GM12891 (cell line): Measurements from ENCODE around the gene GPR17.

Experiments used
- POLR2AphosphoS5 ChIP-seq: IDR thresholded peaks from 2 replicates; pipeline ENCODE4 v1.6.1; 2011; ENCODE audit warnings: low read depth, low read length, control low read depth
- TAF1 ChIP-seq: IDR thresholded peaks from 2 replicates; pipeline ENCODE4 v1.6.1; 2011; ENCODE audit warnings: low read depth, low read length, control low read depth

DNA sequence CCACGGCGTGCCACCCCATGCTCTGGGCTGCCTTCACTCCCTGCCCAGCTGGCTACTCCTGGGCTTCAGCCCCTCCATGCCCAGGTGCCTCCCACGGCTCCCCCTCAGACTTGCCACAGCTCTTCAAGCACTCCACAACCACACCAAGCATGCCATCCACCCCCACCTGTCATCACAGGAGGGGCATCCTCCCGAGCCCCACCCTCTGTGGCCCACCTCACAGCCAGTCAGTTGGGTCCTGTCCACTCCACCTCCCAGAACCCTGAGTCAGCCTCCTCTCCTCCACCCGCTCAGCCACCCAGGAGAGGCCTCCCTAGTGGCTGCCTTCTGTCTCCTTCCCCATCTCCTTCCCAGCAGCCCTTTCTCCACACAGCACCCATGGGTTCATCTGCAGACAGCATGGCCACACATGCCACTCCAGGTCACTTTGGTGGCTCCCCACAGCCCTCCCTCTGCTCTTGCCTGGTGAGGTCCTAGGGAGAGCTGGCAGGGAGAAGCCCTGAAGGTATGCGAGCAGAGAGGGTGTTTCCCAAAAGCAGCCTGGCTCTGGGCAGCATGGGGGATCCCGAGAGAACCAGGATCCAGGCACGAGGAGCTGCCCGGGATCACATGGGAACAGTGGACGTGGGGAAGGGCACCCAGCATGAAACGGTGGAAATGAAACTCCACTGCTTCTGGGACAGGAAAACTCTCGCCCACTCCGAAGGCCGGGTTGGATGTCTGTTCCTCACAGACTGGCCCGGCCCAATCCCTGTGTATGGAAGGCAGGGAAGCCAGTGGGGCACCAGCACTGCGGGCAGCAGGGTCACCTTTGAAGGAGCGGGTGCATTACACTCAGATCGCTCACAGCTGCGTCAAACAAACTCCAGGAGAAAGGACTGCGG lies 26.6 kb downstream of the GPR17 start:
- TF ChIP-seq POLR2AphosphoS5, result no peak
- TF ChIP-seq TAF1, result no peak
